K562 (cell line): ENCODE data around the gene PMVK. TPM values are rescaled to one million over a fixed set of nuclear protein-coding genes. Genes with fewer than 3 reads are reported as not detected.

Source experiments
- ATF1 ChIP-seq, 2 experiments: fragments of 450-650 bp in 1 of 2; IDR thresholded peaks; 2 replicates each; pipeline ENCODE4 v1.6.1; 2016; ENCODE audit warnings: missing compliant biosample characterization in 1 of 2, missing genetic modification characterization in 1 of 2
- ATF7 ChIP-seq: fragments of 450-650 bp; IDR thresholded peaks from 2 replicates; pipeline ENCODE4 v1.7.1; 2014; ENCODE audit warnings: mild to moderate bottlenecking, moderate library complexity
- BRD4 ChIP-seq: fragments of 200-600 bp; sonication (generic); IDR thresholded peaks from 2 replicates; pipeline ENCODE4 v1.6.1; 2017; ENCODE audit warnings: inconsistent platforms
- BRF1 ChIP-seq: IDR thresholded peaks from 3 replicates; pipeline ENCODE4 v1.6.1; 2011; ENCODE audit warnings: borderline replicate concordance, mild to moderate bottlenecking; ENCODE audit not compliant: insufficient read length; ENCODE audit errors: extremely low read depth
- ETV5 ChIP-seq: sonication (generic); formaldehyde crosslinking; IDR thresholded peaks from 2 replicates; pipeline ENCODE4 v1.4.0; 2020; ENCODE audit warnings: low read depth, mild to moderate bottlenecking, missing genetic modification reagents
- FOS ChIP-seq: IDR thresholded peaks from 3 replicates; pipeline ENCODE4 v1.6.1; 2011; ENCODE audit not compliant: insufficient read length; ENCODE audit errors: extremely low read depth
- HCFC1 ChIP-seq: IDR thresholded peaks from 2 replicates; pipeline ENCODE4 v1.6.1; 2012; ENCODE audit warnings: low read depth, low read length, improper control_type of control experiment
- KDM5B ChIP-seq: fragments of 200-600 bp; sonication (generic); IDR thresholded peaks from 2 replicates; pipeline ENCODE4 v1.6.1; 2012; ENCODE audit warnings: low read depth, mild to moderate bottlenecking, moderate library complexity, low read length, control low read depth, inconsistent platforms; ENCODE audit not compliant: insufficient replicate concordance
- MBD2 ChIP-seq: sonication (generic); IDR thresholded peaks from 2 replicates; pipeline ENCODE4 v1.6.1; 2016; ENCODE audit warnings: low read depth, borderline replicate concordance
- MXI1 ChIP-seq: IDR thresholded peaks from 2 replicates; pipeline ENCODE4 v1.6.1; 2011; ENCODE audit warnings: low read depth, mild to moderate bottlenecking, improper control_type of control experiment, low read length
- MYBL2 ChIP-seq, 2 experiments: fragments of 450-650 bp in 1 of 2; sonication (generic) in 1 of 2; formaldehyde crosslinking in 1 of 2; IDR thresholded peaks; 2 replicates each; pipeline versions ENCODE4 v1.6.1 to v1.8.1; 2017 to 2022; ENCODE audit warnings: borderline replicate concordance in 1 of 2, inconsistent platforms in 1 of 2, low read depth in 1 of 2, mild to moderate bottlenecking in 1 of 2, missing genetic modification reagents in 1 of 2, moderate library complexity in 1 of 2
- MYNN ChIP-seq, 2 experiments: sonication (generic); formaldehyde crosslinking in 1 of 2; IDR thresholded peaks; 2 replicates each; pipeline versions ENCODE4 v1.5.0 to v1.6.1; 2016 to 2020; ENCODE audit warnings: antibody characterized with exemption in 1 of 2, missing genetic modification reagents in 1 of 2
- NFRKB ChIP-seq: fragments of 450-650 bp; IDR thresholded peaks from 2 replicates; pipeline ENCODE4 v1.6.1; 2016; ENCODE audit warnings: low read depth
- NFXL1 ChIP-seq: fragments of 450-650 bp; formaldehyde crosslinking; IDR thresholded peaks from 2 replicates; pipeline ENCODE4 v1.4.0; 2021; ENCODE audit warnings: mild to moderate bottlenecking
- SMAD4 ChIP-seq: fragments of 250-450 bp; sonication (Bioruptor Pico); conservative IDR thresholded peaks from 2 replicates; pipeline ENCODE4 v1.8.0; 2021; ENCODE audit warnings: inconsistent platforms, mild to moderate bottlenecking, moderate library complexity
- polyA plus RNA-seq, 8 experiments: library from polyadenylated mRNA; depleted of rRNA in 4 of 8; stranded (reverse) in 5 of 8; unstranded in 3 of 8; fragments of >200 nt; fragmentation: Nextera tagmentation in 2 of 8; fragmentation: Illumina TruSeq in 1 of 8; extraction: Ambion mirVana in 2 of 8; extraction: Trizol in 1 of 8; gene quantifications; 2 replicates each; pipeline versions ENCODE4 v1.2.1 to v1.2.3, GENCODE V29; 2011 to 2014; ENCODE audit warnings: inconsistent platforms in 1 of 8, missing spikeins in 1 of 8
- total RNA-seq, 7 experiments: library from RNA; depleted of rRNA in 6 of 7; stranded (reverse); fragments of >200 nt in 6 of 7; fragmentation: Illumina TruSeq in 2 of 7; extraction: Trizol in 2 of 7; gene quantifications; 2 replicates each; pipeline versions ENCODE4 v1.2.1 to v1.2.3, GENCODE V29; 2011 to 2021; ENCODE audit warnings: low replicate concordance in 1 of 7
- TF ChIP-seq, protein P1 (sequence below): fragments of 250-450 bp; sonication (Bioruptor Pico); IDR thresholded peaks from 2 replicates; pipeline ENCODE4 v1.4.0; 2020; ENCODE audit warnings: mild to moderate bottlenecking, moderate library complexity
- TF ChIP-seq, protein P2 (sequence below): IDR thresholded peaks from 2 replicates; pipeline ENCODE4 v1.6.1; 2011; ENCODE audit not compliant: insufficient read length; ENCODE audit errors: extremely low read depth
- TF ChIP-seq, protein P3 (sequence below): fragments of 450-650 bp; formaldehyde crosslinking; IDR thresholded peaks from 2 replicates; pipeline ENCODE4 v1.4.0; 2020; ENCODE audit warnings: mild to moderate bottlenecking, mixed read lengths
- TF ChIP-seq, protein P4 (sequence below): sonication (generic); formaldehyde crosslinking; IDR thresholded peaks from 2 replicates; pipeline ENCODE4 v1.8.1; 2023; ENCODE audit warnings: mild to moderate bottlenecking, missing genetic modification reagents, moderate library complexity
- TF ChIP-seq, protein P5 (sequence below): fragments of 250-450 bp; sonication (Bioruptor Pico); IDR thresholded peaks from 2 replicates; pipeline ENCODE4 v1.5.1; 2021; ENCODE audit warnings: mild to moderate bottlenecking

Gene PMVK
- total and polyA plus RNA-seq, 9 of the 15 experiments (the other 6 are each of a cell fraction or from before 2014, with no cell fraction given) = 1.1 to 15.3 (median 6.3) TPM

DNA sequence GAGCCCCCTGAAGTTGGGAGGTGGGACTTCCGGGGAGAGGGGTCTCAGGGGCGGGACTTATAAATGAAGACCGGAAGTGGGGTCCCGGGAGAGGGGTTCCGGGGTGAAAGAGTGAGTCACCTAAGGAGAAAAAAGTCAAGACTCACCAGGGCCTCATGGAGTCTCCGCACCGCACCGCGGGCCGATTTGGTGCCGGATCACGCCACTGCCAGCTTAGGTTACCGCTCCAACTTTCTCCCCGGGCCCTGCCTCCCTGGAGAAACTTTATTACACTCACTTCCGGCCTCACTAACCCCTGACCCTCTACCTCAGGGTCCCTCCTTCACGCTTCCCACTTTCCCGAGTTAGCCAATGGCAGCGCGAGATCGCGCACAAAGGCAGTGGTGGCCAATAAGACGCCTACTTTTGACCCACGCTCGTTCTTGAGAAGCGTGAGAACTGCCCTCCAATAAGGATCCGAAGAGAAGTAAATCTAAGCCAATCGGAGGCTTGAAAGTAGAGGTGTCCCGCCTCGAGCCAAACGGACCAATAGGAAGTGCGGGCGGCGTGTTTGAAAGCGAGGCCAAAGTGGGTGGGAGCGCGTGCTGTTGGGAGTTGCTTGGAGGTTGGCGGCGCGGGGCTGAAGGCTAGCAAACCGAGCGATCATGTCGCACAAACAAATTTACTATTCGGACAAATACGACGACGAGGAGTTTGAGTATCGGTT lies 37.7 kb upstream of the PMVK start, which contains the start of gene CKS1B (continued):
- TF ChIP-seq, protein P1, sequence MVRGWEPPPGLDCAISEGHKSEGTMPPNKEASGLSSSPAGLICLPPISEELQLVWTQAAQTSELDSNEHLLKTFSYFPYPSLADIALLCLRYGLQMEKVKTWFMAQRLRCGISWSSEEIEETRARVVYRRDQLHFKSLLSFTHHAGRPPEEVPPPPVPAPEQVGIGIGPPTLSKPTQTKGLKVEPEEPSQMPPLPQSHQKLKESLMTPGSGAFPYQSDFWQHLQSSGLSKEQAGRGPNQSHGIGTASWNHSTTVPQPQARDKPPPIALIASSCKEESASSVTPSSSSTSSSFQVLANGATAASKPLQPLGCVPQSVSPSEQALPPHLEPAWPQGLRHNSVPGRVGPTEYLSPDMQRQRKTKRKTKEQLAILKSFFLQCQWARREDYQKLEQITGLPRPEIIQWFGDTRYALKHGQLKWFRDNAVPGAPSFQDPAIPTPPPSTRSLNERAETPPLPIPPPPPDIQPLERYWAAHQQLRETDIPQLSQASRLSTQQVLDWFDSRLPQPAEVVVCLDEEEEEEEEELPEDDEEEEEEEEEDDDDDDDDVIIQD (CRISPR knock-in tag) = no peak
- TF ChIP-seq, protein P2, sequence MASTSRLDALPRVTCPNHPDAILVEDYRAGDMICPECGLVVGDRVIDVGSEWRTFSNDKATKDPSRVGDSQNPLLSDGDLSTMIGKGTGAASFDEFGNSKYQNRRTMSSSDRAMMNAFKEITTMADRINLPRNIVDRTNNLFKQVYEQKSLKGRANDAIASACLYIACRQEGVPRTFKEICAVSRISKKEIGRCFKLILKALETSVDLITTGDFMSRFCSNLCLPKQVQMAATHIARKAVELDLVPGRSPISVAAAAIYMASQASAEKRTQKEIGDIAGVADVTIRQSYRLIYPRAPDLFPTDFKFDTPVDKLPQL = peak; percentile 19
- TF ChIP-seq KDM5B (peak; percentile 69), NFRKB (no peak; the same call in none of the 2 replicates), MYNN (IDR thresholded peaks at IDR 0.05) (no peak), MYNN (CRISPR knock-in tag; IDR thresholded peaks at IDR 0.05) (no peak), ATF7 (peak; percentile 80; the same call in 1 of the 2 replicates), MXI1 (0 out of 2 replicates have a peak, but pooled peaks have one; percentile 45), BRD4 (peak; percentile 93), SMAD4 (CRISPR knock-in tag) (0 out of 2 replicates have a peak, but pooled peaks have one; percentile 46), BRF1 (no peak), MYBL2 (IDR thresholded peaks at IDR 0.05; ENCODE audit: low read depth) (peak; percentile 99), MYBL2 (CRISPR knock-in tag; IDR thresholded peaks at IDR 0.05; ENCODE audit: borderline replicate concordance) (peak; percentile 79; the same call in 1 of the 2 replicates), NFXL1 (CRISPR knock-in tag) (no peak), ETV5 (CRISPR knock-in tag) (peak; percentile 90), ATF1 (CRISPR knock-in tag; IDR thresholded peaks at IDR 0.05) (no peak), ATF1 (tag; IDR thresholded peaks at IDR 0.05) (peak; percentile 92), HCFC1 (peak; percentile 54), MBD2 (peak; percentile 97), FOS (peak; percentile 97)
- TF ChIP-seq, protein P3, sequence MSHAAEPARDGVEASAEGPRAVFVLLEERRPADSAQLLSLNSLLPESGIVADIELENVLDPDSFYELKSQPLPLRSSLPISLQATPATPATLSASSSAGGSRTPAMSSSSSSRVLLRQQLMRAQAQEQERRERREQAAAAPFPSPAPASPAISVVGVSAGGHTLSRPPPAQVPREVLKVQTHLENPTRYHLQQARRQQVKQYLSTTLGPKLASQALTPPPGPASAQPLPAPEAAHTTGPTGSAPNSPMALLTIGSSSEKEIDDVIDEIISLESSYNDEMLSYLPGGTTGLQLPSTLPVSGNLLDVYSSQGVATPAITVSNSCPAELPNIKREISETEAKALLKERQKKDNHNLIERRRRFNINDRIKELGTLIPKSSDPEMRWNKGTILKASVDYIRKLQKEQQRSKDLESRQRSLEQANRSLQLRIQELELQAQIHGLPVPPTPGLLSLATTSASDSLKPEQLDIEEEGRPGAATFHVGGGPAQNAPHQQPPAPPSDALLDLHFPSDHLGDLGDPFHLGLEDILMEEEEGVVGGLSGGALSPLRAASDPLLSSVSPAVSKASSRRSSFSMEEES (CRISPR knock-in tag) = no peak
- TF ChIP-seq, protein P4, sequence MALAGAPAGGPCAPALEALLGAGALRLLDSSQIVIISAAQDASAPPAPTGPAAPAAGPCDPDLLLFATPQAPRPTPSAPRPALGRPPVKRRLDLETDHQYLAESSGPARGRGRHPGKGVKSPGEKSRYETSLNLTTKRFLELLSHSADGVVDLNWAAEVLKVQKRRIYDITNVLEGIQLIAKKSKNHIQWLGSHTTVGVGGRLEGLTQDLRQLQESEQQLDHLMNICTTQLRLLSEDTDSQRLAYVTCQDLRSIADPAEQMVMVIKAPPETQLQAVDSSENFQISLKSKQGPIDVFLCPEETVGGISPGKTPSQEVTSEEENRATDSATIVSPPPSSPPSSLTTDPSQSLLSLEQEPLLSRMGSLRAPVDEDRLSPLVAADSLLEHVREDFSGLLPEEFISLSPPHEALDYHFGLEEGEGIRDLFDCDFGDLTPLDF (CRISPR knock-in tag) = peak; percentile 72; the same call in 1 of the 2 replicates
- TF ChIP-seq, protein P5, sequence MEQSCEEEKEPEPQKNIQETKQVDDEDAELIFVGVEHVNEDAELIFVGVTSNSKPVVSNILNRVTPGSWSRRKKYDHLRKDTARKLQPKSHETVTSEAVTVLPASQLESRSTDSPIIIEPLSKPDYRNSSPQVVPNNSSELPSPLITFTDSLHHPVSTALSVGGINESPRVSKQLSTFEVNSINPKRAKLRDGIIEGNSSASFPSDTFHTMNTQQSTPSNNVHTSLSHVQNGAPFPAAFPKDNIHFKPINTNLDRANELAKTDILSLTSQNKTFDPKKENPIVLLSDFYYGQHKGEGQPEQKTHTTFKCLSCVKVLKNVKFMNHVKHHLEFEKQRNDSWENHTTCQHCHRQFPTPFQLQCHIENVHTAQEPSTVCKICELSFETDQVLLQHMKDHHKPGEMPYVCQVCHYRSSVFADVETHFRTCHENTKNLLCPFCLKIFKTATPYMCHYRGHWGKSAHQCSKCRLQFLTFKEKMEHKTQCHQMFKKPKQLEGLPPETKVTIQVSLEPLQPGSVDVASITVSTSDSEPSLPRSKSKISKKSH (CRISPR knock-in tag) = no peak
